HepG2 (cell line): Measurements from ENCODE around the gene CREBBP. TPM values are rescaled to one million over a fixed set of nuclear protein-coding genes. Genes with fewer than 3 reads are reported as not detected.

Experiments
- GZF1 ChIP-seq: sonication (generic); formaldehyde crosslinking; IDR thresholded peaks from 2 replicates; pipeline ENCODE4 v1.5.1; 2020; ENCODE audit warnings: mild to moderate bottlenecking, missing genetic modification reagents
- KLF12 ChIP-seq: sonication (generic); formaldehyde crosslinking; IDR thresholded peaks from 2 replicates; pipeline ENCODE4 v1.4.0; 2020; ENCODE audit warnings: missing genetic modification reagents, borderline replicate concordance
- KLF13 ChIP-seq: sonication (generic); formaldehyde crosslinking; IDR thresholded peaks from 2 replicates; pipeline ENCODE4 v1.4.0; 2020; ENCODE audit warnings: mild to moderate bottlenecking, missing genetic modification reagents
- MATR3 ChIP-seq: sonication (generic); formaldehyde crosslinking; IDR thresholded peaks from 2 replicates; pipeline ENCODE4 v1.4.0; 2020; ENCODE audit warnings: missing genetic modification reagents
- RAD21 ChIP-seq: fragments of 450-650 bp; formaldehyde crosslinking; IDR thresholded peaks from 2 replicates; pipeline ENCODE4 v1.5.0; 2020; ENCODE audit warnings: mild to moderate bottlenecking
- RFXANK ChIP-seq: IDR thresholded peaks from 2 replicates; pipeline ENCODE4 v1.6.1; 2016
- SIN3A ChIP-seq: IDR thresholded peaks from 2 replicates; pipeline ENCODE4 v1.6.1; 2011; ENCODE audit warnings: low read depth, mild to moderate bottlenecking, control low read depth, low read length, borderline replicate concordance
- ZFP37 ChIP-seq: sonication (generic); formaldehyde crosslinking; IDR thresholded peaks from 2 replicates; pipeline ENCODE4 v1.4.0; 2020; ENCODE audit warnings: missing genetic modification reagents, borderline replicate concordance
- ZNF180 ChIP-seq: sonication (generic); formaldehyde crosslinking; IDR thresholded peaks from 2 replicates; pipeline ENCODE4 v1.4.0; 2020; ENCODE audit warnings: low read depth, missing genetic modification reagents, borderline replicate concordance
- ZNF451 ChIP-seq: sonication (generic); formaldehyde crosslinking; IDR thresholded peaks from 2 replicates; pipeline ENCODE4 v1.5.0; 2020; ENCODE audit warnings: mild to moderate bottlenecking, missing genetic modification reagents
- ZNF552 ChIP-seq: sonication (generic); formaldehyde crosslinking; IDR thresholded peaks from 2 replicates; pipeline ENCODE4 v1.9.0; 2022; ENCODE audit warnings: missing genetic modification reagents, mild to moderate bottlenecking, borderline replicate concordance
- ZNF614 ChIP-seq: IDR thresholded peaks from 2 replicates; pipeline ENCODE4 v1.6.1; 2018; ENCODE audit warnings: missing biosample characterization, missing genetic modification reagents, inconsistent platforms, borderline replicate concordance
- ZNF781 ChIP-seq: sonication (generic); formaldehyde crosslinking; IDR thresholded peaks from 2 replicates; pipeline ENCODE4 v1.5.1; 2020; ENCODE audit warnings: borderline replicate concordance, mild to moderate bottlenecking, missing genetic modification reagents; ENCODE audit errors: not compliant biosample characterization
- polyA plus RNA-seq, 8 experiments: library from polyadenylated mRNA; depleted of rRNA in 3 of 8; stranded (reverse) in 7 of 8; unstranded in 1 of 8; fragments of >200 nt; fragmentation: Illumina TruSeq in 4 of 8; extraction: Trizol in 4 of 8; gene quantifications; 2 replicates each; pipeline versions ENCODE4 v1.2.1 to v1.2.3, GENCODE V29; 2011 to 2016; ENCODE audit warnings: low read depth in 4 of 8, missing spikeins in 1 of 8, mixed read lengths in 1 of 8; ENCODE audit not compliant: insufficient read depth in 1 of 8
- total RNA-seq, 5 experiments: library from RNA; depleted of rRNA; stranded (reverse); fragments of >200 nt; fragmentation: Illumina TruSeq; extraction: Trizol; gene quantifications; 2 replicates each; pipeline ENCODE4 v1.2.3, GENCODE V29; 2016; ENCODE audit warnings: low read depth in 1 of 5
- TF ChIP-seq, protein P1 (sequence below): IDR thresholded peaks from 2 replicates; pipeline ENCODE4 v1.6.1; 2012; ENCODE audit warnings: low read depth, low read length, improper control_type of control experiment

The CREBBP gene
- total and polyA plus RNA-seq, 2 of the 13 experiments (the other 11 are each of a cell fraction or from before 2014, with no cell fraction given), result 5.3 to 10.4 TPM

DNA sequence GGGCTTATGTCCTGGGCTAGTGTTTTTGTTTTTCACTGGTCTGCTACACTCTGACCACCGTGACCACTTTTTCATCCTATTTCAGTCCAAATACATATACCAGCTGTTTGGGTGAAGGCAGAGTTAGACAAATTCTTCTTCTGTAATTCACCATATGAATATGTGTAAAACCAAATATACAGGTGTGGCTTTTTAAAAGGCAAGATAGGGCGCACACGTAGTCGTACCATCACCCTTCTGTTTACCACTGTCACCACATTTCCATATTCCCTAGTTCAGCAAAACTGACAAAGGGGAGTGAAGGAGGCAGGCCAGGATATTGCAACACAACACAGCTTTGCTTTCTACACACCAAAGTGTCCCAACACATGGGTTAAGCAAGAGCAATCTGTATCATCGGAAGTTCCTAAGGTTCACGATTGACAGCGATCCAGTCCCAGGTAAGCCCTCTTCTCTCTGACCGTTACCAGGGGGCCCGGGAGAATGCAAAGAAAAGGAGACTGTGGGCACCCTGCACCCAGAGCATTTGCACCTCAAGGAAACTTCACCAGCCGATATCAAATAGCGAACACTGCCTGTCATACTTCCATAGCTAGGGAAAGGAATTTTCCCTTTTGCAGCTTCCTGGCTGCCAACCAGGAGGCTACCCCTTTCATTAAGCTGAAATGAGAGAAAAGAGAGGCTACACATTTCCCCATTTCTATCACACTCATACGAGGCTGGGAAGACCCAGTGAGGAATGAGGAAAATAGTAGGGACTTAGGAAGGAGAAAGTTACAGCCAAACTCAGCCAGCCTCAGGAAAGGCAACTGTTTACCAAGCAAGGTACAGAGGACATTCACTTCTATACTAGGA is 23.1 kb downstream of the CREBBP start (continued):
- no peak for TF ChIP-seq ZNF781 (CRISPR knock-in tag)
- TF ChIP-seq SIN3A, result no peak
- TF ChIP-seq GZF1 (CRISPR knock-in tag), result no peak
- TF ChIP-seq KLF13 (CRISPR knock-in tag), result no peak
- TF ChIP-seq ZNF451 (CRISPR knock-in tag), result no peak
- no peak for TF ChIP-seq KLF12 (CRISPR knock-in tag)
- no peak for TF ChIP-seq ZFP37 (CRISPR knock-in tag)
- TF ChIP-seq ZNF180 (CRISPR knock-in tag), result no peak
- TF ChIP-seq MATR3 (CRISPR knock-in tag), result no peak
- TF ChIP-seq, protein P1, sequence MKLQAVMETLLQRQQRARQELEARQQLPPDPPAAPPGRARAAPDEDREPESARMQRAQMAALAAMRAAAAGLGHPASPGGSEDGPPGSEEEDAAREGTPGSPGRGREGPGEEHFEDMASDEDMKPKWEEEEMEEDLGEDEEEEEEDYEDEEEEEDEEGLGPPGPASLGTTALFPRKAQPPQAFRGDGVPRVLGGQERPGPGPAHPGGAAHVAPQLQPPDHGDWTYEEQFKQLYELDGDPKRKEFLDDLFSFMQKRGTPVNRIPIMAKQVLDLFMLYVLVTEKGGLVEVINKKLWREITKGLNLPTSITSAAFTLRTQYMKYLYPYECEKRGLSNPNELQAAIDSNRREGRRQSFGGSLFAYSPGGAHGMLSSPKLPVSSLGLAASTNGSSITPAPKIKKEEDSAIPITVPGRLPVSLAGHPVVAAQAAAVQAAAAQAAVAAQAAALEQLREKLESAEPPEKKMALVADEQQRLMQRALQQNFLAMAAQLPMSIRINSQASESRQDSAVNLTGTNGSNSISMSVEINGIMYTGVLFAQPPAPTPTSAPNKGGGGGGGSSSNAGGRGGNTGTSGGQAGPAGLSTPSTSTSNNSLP, result peak; percentile 44; the same call in 1 of the 2 replicates
- peak; percentile 85 for TF ChIP-seq ZNF614 (CRISPR knock-in tag)
- no peak for TF ChIP-seq ZNF552
- no peak for TF ChIP-seq RFXANK (CRISPR knock-in tag)
- no peak for TF ChIP-seq RAD21 (CRISPR knock-in tag)
